ENCODE results near the gene TBC1D22B. TPM values are rescaled to one million over a fixed set of nuclear protein-coding genes. Genes with fewer than 3 reads are reported as not detected.

Gene TBC1D22B
- total RNA-seq, 1 experiment from 2014 or later, result 12.9 TPM

DNA sequence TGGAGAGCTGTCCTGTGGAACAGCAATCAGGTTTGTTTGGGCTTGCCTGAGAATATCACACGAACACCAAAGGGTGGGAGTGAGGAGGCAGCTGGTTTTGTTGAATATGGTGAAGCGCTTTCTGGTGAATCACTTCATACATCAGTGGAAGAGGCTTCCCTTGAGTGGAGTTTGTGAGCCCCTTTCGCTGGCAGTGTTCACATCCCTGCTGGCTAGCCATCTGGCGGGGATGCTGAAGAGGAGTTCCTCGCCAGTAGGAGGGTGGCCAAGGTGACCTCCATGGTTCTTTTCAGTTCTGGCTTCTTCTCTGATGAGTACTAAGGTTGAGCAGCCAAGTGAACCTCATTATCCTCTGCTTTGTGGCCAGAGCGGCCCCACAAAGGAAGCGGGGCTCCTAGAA is 58.5 kb downstream of the TBC1D22B start:
- Histone ChIP-seq H2BK5ac (ENCODE audit: insufficient read length, low read length) (no peak overlapping the region), H3K18ac (ENCODE audit: insufficient read length, low read depth, low read length) (no peak overlapping the region), H2BK120ac (ENCODE audit: low read depth, low read length, poor library complexity, severe bottlenecking) (no peak overlapping the region), H4K20me1 (ENCODE audit: control insufficient read depth, insufficient read depth, insufficient read length) (no peaks in the 10 kb centered on the region), H3K27me3 (ENCODE audit: insufficient read depth, low read length) (no peaks in the 10 kb centered on the region), H3K79me1 (ENCODE audit: insufficient read depth, low read depth, low read length, poor library complexity, severe bottlenecking) (no peaks in the 10 kb centered on the region), H4K8ac (replicated peaks; ENCODE audit: insufficient read length, low read depth, low read length) (no peak overlapping the region), H3K14ac (ENCODE audit: insufficient read depth, low read length) (no peak overlapping the region), H3K79me2 (ENCODE audit: insufficient read depth, low read length) (no peaks in the 10 kb centered on the region), H3T11ph (ENCODE audit: low read length) (no peak overlapping the region), H3K4ac (ENCODE audit: low read depth, low read length) (no peak overlapping the region), H4K5ac (ENCODE audit: insufficient read length, low read depth, low read length) (no peak overlapping the region), H3K23ac (ENCODE audit: insufficient read length, low read depth, low read length) (no peak overlapping the region), H2BK15ac (ENCODE audit: low read depth, low read length) (no peak overlapping the region), H3K27ac (ENCODE audit: insufficient read length, low read depth, low read length) (no peak overlapping the region), H2AK5ac (ENCODE audit: insufficient read length, low read length) (no peak overlapping the region), H3K23me2 (ENCODE audit: insufficient read length, low read depth, low read length, poor library complexity, severe bottlenecking) (no peaks in the 10 kb centered on the region), H2AFZ (ENCODE audit: low read length) (no peak overlapping the region), H2BK20ac (ENCODE audit: low read depth, low read length, poor library complexity, severe bottlenecking) (no peak overlapping the region), H3K9me3 (ENCODE audit: control insufficient read depth, low read depth, low read length) (no peaks in the 10 kb centered on the region), H3K4me2 (ENCODE audit: insufficient read depth, insufficient read length, low read length) (no peak overlapping the region), H3K56ac (ENCODE audit: insufficient read length, low read depth, low read length) (no peak overlapping the region), H2BK12ac (ENCODE audit: insufficient read length, low read depth, low read length) (no peak overlapping the region), H3K4me1 (ENCODE audit: insufficient read depth, low read length) (no peaks in the 10 kb centered on the region), H4K91ac (ENCODE audit: insufficient read length, low read depth, low read length) (no peak overlapping the region), H3K9ac (ENCODE audit: extremely low read depth, insufficient read length, low read length) (no peak overlapping the region)
- TF ChIP-seq CTCF (conservative IDR thresholded peaks at IDR 0.05), result no peak
- Mint-ChIP-seq H3K9me3 (no peaks in the 10 kb centered on the region), H3K4me3 (no peak overlapping the region), H3K27me3 (ENCODE audit: low read depth) (no peaks in the 10 kb centered on the region), H3K36me3 (ENCODE audit: insufficient read depth in 1 of 3, low read depth in 3 of 3) (peaks cover 2 to 24% (median 24%) of the 10 kb centered on the region in 3 experiments), H3K4me1 (no peaks in the 10 kb centered on the region; a peak in 1 of 4 replicates), H3K27ac (no peak overlapping the region)
- no CpG with 5 or more reads among the region's 7 CpGs for WGBS (ENCODE audit: extremely low coverage, insufficient read length, low lambda C conversion rate)
- no peak for DNase-seq
